H1 (cell line): ENCODE data around the gene WASHC4.

ENCODE experiments used
- EP300 ChIP-seq, 2 experiments: IDR thresholded peaks; 1 replicate in 1 of 2; 2 replicates in 1 of 2; pipeline ENCODE4 v1.6.1; 2011 to 2012; ENCODE audit warnings: low read depth in 2 of 2, low read length in 2 of 2, mild to moderate bottlenecking in 2 of 2, borderline replicate concordance in 1 of 2, inconsistent platforms in 1 of 2, moderate library complexity in 1 of 2
- EZH2 ChIP-seq: fragments of 200-600 bp; sonication (generic); IDR thresholded peaks from 2 replicates; pipeline ENCODE4 v1.7.1; 2012; ENCODE audit warnings: low read depth, mild to moderate bottlenecking, moderate library complexity, low read length, inconsistent platforms; ENCODE audit not compliant: severe bottlenecking
- GABPA ChIP-seq: IDR thresholded peaks from 2 replicates; pipeline ENCODE4 v1.6.1; 2011; ENCODE audit warnings: mild to moderate bottlenecking, low read length, moderate library complexity, borderline replicate concordance; ENCODE audit not compliant: insufficient read depth
- MAFK ChIP-seq: IDR thresholded peaks from 2 replicates; pipeline ENCODE4 v1.6.1; 2012; ENCODE audit warnings: low read depth, mild to moderate bottlenecking, improper control_type of control experiment, low read length
- POLR2A ChIP-seq, 2 experiments: IDR thresholded peaks; 1 replicate in 1 of 2; 2 replicates in 1 of 2; pipeline ENCODE4 v1.6.1; 2011; ENCODE audit warnings: low read depth in 2 of 2, low read length in 2 of 2, mild to moderate bottlenecking in 2 of 2; ENCODE audit errors: control extremely low read depth in 1 of 2
- TAF1 ChIP-seq: IDR thresholded peaks from 2 replicates; pipeline ENCODE4 v1.6.1; 2011; ENCODE audit warnings: mild to moderate bottlenecking, low read depth, low read length
- TCF12 ChIP-seq: IDR thresholded peaks from 2 replicates; pipeline ENCODE4 v1.6.1; 2011; ENCODE audit warnings: low read depth, mild to moderate bottlenecking, low read length
- TF ChIP-seq, protein P1 (sequence below), 3 experiments: IDR thresholded peaks; 1 replicate in 2 of 3; 2 replicates in 1 of 3; pipeline versions ENCODE4 v1.5.1 to v1.6.1; 2011; ENCODE audit warnings: low read length in 3 of 3, mild to moderate bottlenecking in 3 of 3, inconsistent platforms in 2 of 3, low read depth in 1 of 3, moderate library complexity in 1 of 3; ENCODE audit not compliant: insufficient read depth in 1 of 3; ENCODE audit errors: control extremely low read depth in 1 of 3

DNA sequence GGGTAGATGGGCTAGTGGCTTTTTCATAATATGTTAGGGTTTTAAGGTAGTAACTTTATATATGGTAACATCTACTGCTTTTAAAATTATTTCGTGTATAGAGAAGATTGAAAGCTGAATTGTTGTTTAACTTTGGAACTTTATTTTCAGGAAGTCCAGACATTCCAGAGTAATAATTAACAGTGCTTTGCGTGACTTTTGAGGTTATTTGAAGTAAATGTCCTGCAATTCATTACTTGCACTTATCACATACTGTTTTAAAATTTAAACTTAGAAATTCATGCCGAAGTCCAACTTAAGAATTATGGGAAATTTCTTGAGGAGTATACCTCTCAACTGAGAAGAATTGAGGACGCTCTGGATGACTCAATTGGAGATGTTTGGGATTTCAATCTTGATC is 3.3 kb downstream of the WASHC4 start:
- TF ChIP-seq MAFK (no peak), EZH2 (no peak), TCF12 (no peak), EP300 (IDR thresholded peaks at IDR 0.05; ENCODE audit: borderline replicate concordance in 1 of 2, low read depth in 2 of 2, low read length in 2 of 2) (no peak), TAF1 (no peak), GABPA (no peak), POLR2A (IDR thresholded peaks at IDR 0.05; ENCODE audit: control extremely low read depth in 1 of 2, low read depth in 2 of 2, low read length in 2 of 2) (no peak)
- TF ChIP-seq, protein P1, sequence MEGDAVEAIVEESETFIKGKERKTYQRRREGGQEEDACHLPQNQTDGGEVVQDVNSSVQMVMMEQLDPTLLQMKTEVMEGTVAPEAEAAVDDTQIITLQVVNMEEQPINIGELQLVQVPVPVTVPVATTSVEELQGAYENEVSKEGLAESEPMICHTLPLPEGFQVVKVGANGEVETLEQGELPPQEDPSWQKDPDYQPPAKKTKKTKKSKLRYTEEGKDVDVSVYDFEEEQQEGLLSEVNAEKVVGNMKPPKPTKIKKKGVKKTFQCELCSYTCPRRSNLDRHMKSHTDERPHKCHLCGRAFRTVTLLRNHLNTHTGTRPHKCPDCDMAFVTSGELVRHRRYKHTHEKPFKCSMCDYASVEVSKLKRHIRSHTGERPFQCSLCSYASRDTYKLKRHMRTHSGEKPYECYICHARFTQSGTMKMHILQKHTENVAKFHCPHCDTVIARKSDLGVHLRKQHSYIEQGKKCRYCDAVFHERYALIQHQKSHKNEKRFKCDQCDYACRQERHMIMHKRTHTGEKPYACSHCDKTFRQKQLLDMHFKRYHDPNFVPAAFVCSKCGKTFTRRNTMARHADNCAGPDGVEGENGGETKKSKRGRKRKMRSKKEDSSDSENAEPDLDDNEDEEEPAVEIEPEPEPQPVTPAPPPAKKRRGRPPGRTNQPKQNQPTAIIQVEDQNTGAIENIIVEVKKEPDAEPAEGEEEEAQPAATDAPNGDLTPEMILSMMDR (IDR thresholded peaks at IDR 0.05; ENCODE audit: control extremely low read depth in 1 of 3, insufficient read depth in 1 of 3, low read depth in 1 of 3, low read length in 3 of 3), result no peak
